Measurements from ENCODE around the gene FBXO42. TPM values are rescaled to one million over a fixed set of nuclear protein-coding genes. Genes with fewer than 3 reads are reported as not detected.
"Not testable (repeated sequence)": the region's sequence is repeated elsewhere in the genome, so short reads cannot be mapped to it uniquely, and the experiment has no call there.

The FBXO42 gene
- total RNA-seq, 4 donors from 2014 or later: 40.1 to 68.3 (median 58.1) TPM

DNA sequence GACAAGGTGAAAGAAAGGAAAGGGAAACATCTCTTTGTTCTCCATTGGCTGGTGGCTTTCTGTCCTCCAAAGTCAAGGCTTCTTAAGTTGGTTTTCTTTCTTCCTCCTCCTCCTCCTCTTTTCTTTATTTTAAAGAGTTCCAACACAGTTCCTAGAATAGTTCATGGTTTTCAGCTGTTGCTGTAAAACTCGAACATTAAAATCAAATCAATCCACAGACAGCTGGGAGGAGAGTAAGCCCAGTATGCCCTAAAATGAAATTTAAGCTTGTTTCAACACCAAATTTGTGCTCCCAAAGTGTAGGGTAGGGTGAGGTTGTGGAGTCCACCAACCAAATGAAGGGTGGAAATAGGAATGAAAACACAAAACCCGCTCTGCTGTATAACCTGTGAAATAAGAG is 104.8 kb downstream of the FBXO42 start:
- intact Hi-C loops (cut with DNase I; ENCODE audit: low total_unique reads): no loop called here
- WGBS, 2 donors: 82 to 83% methylated on average over 2 of the region's 2 CpGs
- H3K4me3 ChIP-seq (ENCODE audit: low read depth, poor library complexity, severe bottlenecking): no peak overlapping the region
- DNase-seq (ENCODE audit: low spot score in 2 of 2): no peak
- TF ChIP-seq POLR2A (IDR thresholded peaks at IDR 0.05): no peak
- TF ChIP-seq, protein P1, sequence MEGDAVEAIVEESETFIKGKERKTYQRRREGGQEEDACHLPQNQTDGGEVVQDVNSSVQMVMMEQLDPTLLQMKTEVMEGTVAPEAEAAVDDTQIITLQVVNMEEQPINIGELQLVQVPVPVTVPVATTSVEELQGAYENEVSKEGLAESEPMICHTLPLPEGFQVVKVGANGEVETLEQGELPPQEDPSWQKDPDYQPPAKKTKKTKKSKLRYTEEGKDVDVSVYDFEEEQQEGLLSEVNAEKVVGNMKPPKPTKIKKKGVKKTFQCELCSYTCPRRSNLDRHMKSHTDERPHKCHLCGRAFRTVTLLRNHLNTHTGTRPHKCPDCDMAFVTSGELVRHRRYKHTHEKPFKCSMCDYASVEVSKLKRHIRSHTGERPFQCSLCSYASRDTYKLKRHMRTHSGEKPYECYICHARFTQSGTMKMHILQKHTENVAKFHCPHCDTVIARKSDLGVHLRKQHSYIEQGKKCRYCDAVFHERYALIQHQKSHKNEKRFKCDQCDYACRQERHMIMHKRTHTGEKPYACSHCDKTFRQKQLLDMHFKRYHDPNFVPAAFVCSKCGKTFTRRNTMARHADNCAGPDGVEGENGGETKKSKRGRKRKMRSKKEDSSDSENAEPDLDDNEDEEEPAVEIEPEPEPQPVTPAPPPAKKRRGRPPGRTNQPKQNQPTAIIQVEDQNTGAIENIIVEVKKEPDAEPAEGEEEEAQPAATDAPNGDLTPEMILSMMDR (IDR thresholded peaks at IDR 0.05): no peak

GRCh38 chr1:16246961-16247360 is 105.3 kb downstream of the FBXO42 start:
- no peak for DNase-seq (ENCODE audit: low spot score in 2 of 2)
- WGBS, 2 donors: 73 to 76% methylated on average over 5 of the region's 5 CpGs
- intact Hi-C loops (cut with DNase I; ENCODE audit: low total_unique reads): no loop called here
- TF ChIP-seq, protein P1 (IDR thresholded peaks at IDR 0.05): no peak
- no peak for TF ChIP-seq POLR2A (IDR thresholded peaks at IDR 0.05)
- no peak overlapping the region for H3K4me3 ChIP-seq (ENCODE audit: low read depth, poor library complexity, severe bottlenecking)

DNA sequence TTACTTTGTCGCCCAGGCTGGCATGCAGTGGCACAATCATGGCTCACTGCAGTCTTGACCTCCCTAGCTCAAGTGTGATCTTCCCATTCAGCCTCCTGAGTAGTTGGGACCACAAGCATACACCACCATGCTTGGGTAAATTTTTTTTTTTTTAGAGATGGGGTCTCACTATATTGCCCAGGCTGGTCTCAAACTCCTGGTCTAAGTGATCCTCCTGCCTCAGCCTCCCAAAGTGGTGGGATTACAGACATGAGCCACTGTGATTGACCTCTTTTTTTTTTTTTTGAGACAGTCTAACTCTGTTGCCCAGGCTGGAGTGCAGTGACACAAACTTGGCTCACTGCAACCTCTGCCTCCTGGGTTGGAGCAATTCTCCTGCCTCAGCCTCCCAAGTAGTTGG is 106.0 kb downstream of the FBXO42 start:
- intact Hi-C loops (cut with DNase I; ENCODE audit: low total_unique reads); DNase-seq (ENCODE audit: low spot score in 2 of 2); H3K4me3 ChIP-seq (ENCODE audit: low read depth, poor library complexity, severe bottlenecking): not testable (repeated sequence)
- WGBS, 2 donors: 92 to 94% methylated on average over 1 of the region's 1 CpG

- WGBS, 2 donors: 85 to 94% methylated on average over 9 of the region's 9 CpGs
- H3K4me3 ChIP-seq (ENCODE audit: low read depth, poor library complexity, severe bottlenecking): no peak overlapping the region
- TF ChIP-seq POLR2A (IDR thresholded peaks at IDR 0.05): no peak
- TF ChIP-seq, protein P1 (IDR thresholded peaks at IDR 0.05): no peak
- intact Hi-C loops (cut with DNase I; ENCODE audit: low total_unique reads): no loop called here
- DNase-seq (ENCODE audit: low spot score in 2 of 2): peak in 1 of 2 donors; percentile 58
Measured at GRCh38 chr1:16245476-16246196, 106.6 kb downstream of the FBXO42 start.

DNA sequence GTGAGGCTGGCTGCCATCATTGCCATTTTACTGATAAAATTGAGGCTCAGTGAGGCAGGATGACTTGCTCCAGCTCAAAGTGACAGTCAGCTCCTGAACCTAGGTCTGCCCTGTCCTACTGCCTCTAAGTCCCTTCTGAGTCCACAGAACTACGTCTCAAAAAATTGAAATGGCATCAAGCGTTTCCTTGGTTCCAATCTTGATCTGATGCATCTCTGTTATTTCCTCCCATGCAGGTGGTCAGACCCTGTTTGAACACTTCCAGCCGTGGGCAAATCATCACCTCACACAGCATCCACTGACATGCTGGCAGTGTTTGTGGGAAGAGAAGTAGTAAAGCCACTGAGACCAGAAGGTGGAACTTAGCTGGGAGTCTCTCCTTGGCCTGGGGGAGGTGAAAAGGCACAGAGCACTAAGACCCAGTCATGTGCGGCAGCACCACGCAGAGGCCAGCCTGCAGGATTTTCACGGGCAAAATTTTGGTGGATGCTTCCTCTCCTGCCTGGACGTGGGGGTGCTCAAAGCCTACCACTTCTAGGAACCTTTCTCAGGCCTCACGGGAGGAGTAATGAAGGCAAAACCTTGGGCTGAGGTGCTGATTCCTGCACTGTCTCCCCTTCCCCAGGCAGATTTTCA is 107.5 kb downstream of the FBXO42 start:
- TF ChIP-seq POLR2A (IDR thresholded peaks at IDR 0.05): no peak
- TF ChIP-seq, protein P1 (IDR thresholded peaks at IDR 0.05): no peak
- WGBS, 2 donors: 70 to 77% methylated on average over 8 of the region's 8 CpGs
- no peak for DNase-seq (ENCODE audit: low spot score in 2 of 2)
- intact Hi-C loops (cut with DNase I; ENCODE audit: low total_unique reads): loop anchor here (5.0 kb wide), 1 partner anchor 167 kb away; no protein-coding TSS in a partner anchor
- no peak overlapping the region for H3K4me3 ChIP-seq (ENCODE audit: low read depth, poor library complexity, severe bottlenecking)

- no peak overlapping the region for H3K4me3 ChIP-seq (ENCODE audit: low read depth, poor library complexity, severe bottlenecking)
- WGBS, 2 donors: 19 to 20% methylated on average over 8 of the region's 8 CpGs
- peak; percentile 85 to 95 for DNase-seq (ENCODE audit: low spot score in 2 of 2)
- TF ChIP-seq, protein P1 (IDR thresholded peaks at IDR 0.05): peak in 1 of 3 donors; percentile 83
- TF ChIP-seq POLR2A (IDR thresholded peaks at IDR 0.05): no peak
- intact Hi-C loops (cut with DNase I; ENCODE audit: low total_unique reads): loop anchor here (5.0 kb wide), 1 partner anchor 167 kb away; no protein-coding TSS in a partner anchor
Measured at GRCh38 chr1:16243936-16244649, 108.2 kb downstream of the FBXO42 start.
